ENCODE results near the gene ARHGAP15. TPM values are rescaled to one million over a fixed set of nuclear protein-coding genes. Genes with fewer than 3 reads are reported as not detected.

Gene ARHGAP15
- total and polyA plus RNA-seq, 2 experiments from 2014 or later: 0.26 TPM; not detected in 1

GRCh38 chr2:143195511-143195910, 66.3 kb downstream of the ARHGAP15 start (continued):
- no peak for TF ChIP-seq ZNF462 (CRISPR knock-in tag; IDR thresholded peaks at IDR 0.05)

- ATAC-seq: no peak
- H3K36me3 Mint-ChIP-seq (ENCODE audit: low read depth): no peaks in the 10 kb centered on the region
- peaks cover 1% of the 10 kb centered on the region for H3K27me3 Mint-ChIP-seq (ENCODE audit: insufficient read depth, low read depth, poor library complexity)
- no peak for DNase-seq (ENCODE audit: low spot score)
- Histone ChIP-seq H3K9me2 (ENCODE audit: insufficient read depth) (0 out of 2 replicates have a peak, but pooled peaks cover 4% of the 10 kb centered on the region), H3K36me3 (ENCODE audit: insufficient read depth) (no peaks in the 10 kb centered on the region), H3K79me2 (replicated peaks; ENCODE audit: insufficient read depth) (no peaks in the 10 kb centered on the region), H2AFZ (peak overlapping the region; percentile 53; the same call in 1 of the 2 replicates), H3K4me2 (no peak overlapping the region), H4K20me1 (replicated peaks; ENCODE audit: insufficient read depth) (no peaks in the 10 kb centered on the region), H3K27me3 (ENCODE audit: insufficient read depth) (no peaks in the 10 kb centered on the region), H3K4me1 (ENCODE audit: insufficient read depth) (no peaks in the 10 kb centered on the region), H3F3A (replicated peaks; ENCODE audit: low read depth) (no peaks in the 10 kb centered on the region), H3K27ac (ENCODE audit: low read depth) (no peak overlapping the region), H3K4me3 (no peak overlapping the region)
- H3K4me1 Mint-ChIP-seq: no peaks in the 10 kb centered on the region
- H3K4me3 Mint-ChIP-seq: no peak overlapping the region
- no peak overlapping the region for H3K27ac Mint-ChIP-seq
- no peaks in the 10 kb centered on the region; the same call in 2 of the 3 replicates for H3K9me3 Mint-ChIP-seq
- no peak for TF ChIP-seq NANOG (IDR thresholded peaks at IDR 0.05; ENCODE audit: borderline replicate concordance)
- TF ChIP-seq CREB1 (CRISPR knock-in tag; IDR thresholded peaks at IDR 0.05; ENCODE audit: low read depth): no peak
- no peak for TF ChIP-seq ZNF331 (CRISPR knock-in tag; IDR thresholded peaks at IDR 0.05; ENCODE audit: low read depth)
- no peak for TF ChIP-seq ZNF462 (CRISPR knock-in tag; IDR thresholded peaks at IDR 0.05)
- TF ChIP-seq EZH2phosphoT487 (IDR thresholded peaks at IDR 0.05; ENCODE audit: unreplicated experiment): no peak
- TF ChIP-seq STAT1 (IDR thresholded peaks at IDR 0.05; ENCODE audit: unreplicated experiment): no peak
- no peak for TF ChIP-seq CTCF (conservative IDR thresholded peaks at IDR 0.05; ENCODE audit: low read depth in 2 of 2)
- TF ChIP-seq EZH2 (IDR thresholded peaks at IDR 0.05; ENCODE audit: low read depth, unreplicated experiment): no peak
Measured at GRCh38 chr2:143204062-143204461, 74.8 kb downstream of the ARHGAP15 start.

Measured in GM23338 (cell line).